Muscle layer of duodenum (tissue), 2 donors: ENCODE results near the gene MARCKSL1.

Experiments used
- H3K27ac ChIP-seq: one replicate; pipeline ENCODE4 v1.7.0; 2013; ENCODE audit warnings: mild to moderate bottlenecking, low read length
- H3K27me3 ChIP-seq: one replicate; pipeline ENCODE4 v1.7.0; 2013; ENCODE audit warnings: low read depth, mild to moderate bottlenecking, control low read depth, low read length
- H3K36me3 ChIP-seq, 2 donors: one replicate each; pipeline ENCODE4 v1.7.0; 2013; ENCODE audit warnings: low read length in 2 of 2, control low read depth in 1 of 2, mild to moderate bottlenecking in 1 of 2; ENCODE audit not compliant: insufficient read depth in 2 of 2, control insufficient read depth in 1 of 2
- H3K4me1 ChIP-seq, 2 donors: one replicate each; pipeline ENCODE4 v1.7.0; 2013; ENCODE audit warnings: low read length in 2 of 2, mild to moderate bottlenecking in 2 of 2, control low read depth in 1 of 2, moderate library complexity in 1 of 2; ENCODE audit not compliant: insufficient read depth in 2 of 2, control insufficient read depth in 1 of 2
- H3K4me3 ChIP-seq, 2 donors: one replicate each; pipeline ENCODE4 v1.7.0; 2013; ENCODE audit warnings: low read length in 2 of 2, low read depth in 1 of 2, mild to moderate bottlenecking in 1 of 2
- H3K9me3 ChIP-seq, 2 donors: one replicate each; pipeline ENCODE4 v1.7.0; 2013; ENCODE audit warnings: low read length in 2 of 2, control low read depth in 1 of 2, mild to moderate bottlenecking in 1 of 2; ENCODE audit not compliant: control insufficient read depth in 1 of 2
- donor health status: healthy.

The MARCKSL1 gene

GRCh38 chr1:32352239-32352745 lies 16.3 kb upstream of the MARCKSL1 start:
- peaks cover 0 to 30% of the 10 kb centered on the region in 2 donors for H3K4me1 ChIP-seq
- no peaks in the 10 kb centered on the region for H3K36me3 ChIP-seq
- H3K27me3 ChIP-seq: no peaks in the 10 kb centered on the region
- no peaks in the 10 kb centered on the region for H3K9me3 ChIP-seq
- no peak overlapping the region for H3K27ac ChIP-seq
- H3K4me3 ChIP-seq: peak overlapping the region; percentile 44 to 79

- peak overlapping the region; percentile 60 for H3K27ac ChIP-seq
- H3K4me1 ChIP-seq: peaks cover 0 to 30% of the 10 kb centered on the region in 2 donors
- no peaks in the 10 kb centered on the region for H3K9me3 ChIP-seq
- H3K4me3 ChIP-seq: peak overlapping the region; percentile 44 to 79
- no peaks in the 10 kb centered on the region for H3K36me3 ChIP-seq
- no peaks in the 10 kb centered on the region for H3K27me3 ChIP-seq
Observed at GRCh38 chr1:32351399-32352238, 15.6 kb upstream of the MARCKSL1 start.

- Histone ChIP-seq H3K4me1 (peaks cover 0 to 30% of the 10 kb centered on the region in 2 donors), H3K27me3 (no peaks in the 10 kb centered on the region), H3K27ac (no peak overlapping the region)
Observed at GRCh38 chr1:32350785-32351398, 14.9 kb upstream of the MARCKSL1 start.

GRCh38 chr1:32349211-32349708 lies 13.2 kb upstream of the MARCKSL1 start:
- H3K27ac ChIP-seq: no peak overlapping the region
- no peaks in the 10 kb centered on the region for H3K36me3 ChIP-seq
- H3K4me3 ChIP-seq: no peak overlapping the region
- peaks cover 0 to 29% of the 10 kb centered on the region in 2 donors for H3K4me1 ChIP-seq
- H3K9me3 ChIP-seq: no peaks in the 10 kb centered on the region
- no peaks in the 10 kb centered on the region for H3K27me3 ChIP-seq

More at GRCh38 chr1:32350785-32351398, 14.9 kb upstream of the MARCKSL1 start:
- no peaks in the 10 kb centered on the region for H3K9me3 ChIP-seq
- no peaks in the 10 kb centered on the region for H3K36me3 ChIP-seq
- H3K4me3 ChIP-seq: peak overlapping the region; percentile 30 to 79

GRCh38 chr1:32346532-32347157 lies 10.6 kb upstream of the MARCKSL1 start:
- no peak overlapping the region for H3K4me3 ChIP-seq
- H3K9me3 ChIP-seq: no peaks in the 10 kb centered on the region
- no peak overlapping the region for H3K27ac ChIP-seq
- no peaks in the 10 kb centered on the region for H3K36me3 ChIP-seq
- H3K27me3 ChIP-seq: no peaks in the 10 kb centered on the region
- peaks cover 0 to 5% of the 10 kb centered on the region in 2 donors for H3K4me1 ChIP-seq

- peaks cover 0 to 5% of the 10 kb centered on the region in 2 donors for H3K4me1 ChIP-seq
- no peaks in the 10 kb centered on the region for H3K27me3 ChIP-seq
- no peaks in the 10 kb centered on the region for H3K9me3 ChIP-seq
- H3K27ac ChIP-seq: no peak overlapping the region
- no peaks in the 10 kb centered on the region for H3K36me3 ChIP-seq
- H3K4me3 ChIP-seq: no peak overlapping the region
Observed at GRCh38 chr1:32345289-32345827, 9.3 kb upstream of the MARCKSL1 start.

- Histone ChIP-seq H3K4me3 (no peak overlapping the region), H3K27me3 (no peaks in the 10 kb centered on the region), H3K4me1 (peaks cover under 1 to 5% of the 10 kb centered on the region in 2 donors), H3K36me3 (no peaks in the 10 kb centered on the region), H3K27ac (no peak overlapping the region), H3K9me3 (no peaks in the 10 kb centered on the region)
Observed at GRCh38 chr1:32342704-32343103, 6.7 kb upstream of the MARCKSL1 start.

- Histone ChIP-seq H3K4me1 (peaks cover 7% of the 10 kb centered on the region in 2 donors), H3K36me3 (no peaks in the 10 kb centered on the region), H3K4me3 (no peak overlapping the region), H3K9me3 (no peaks in the 10 kb centered on the region), H3K27ac (no peak overlapping the region), H3K27me3 (no peaks in the 10 kb centered on the region)
Observed at GRCh38 chr1:32341971-32342370, 5.9 kb upstream of the MARCKSL1 start.

GRCh38 chr1:32341186-32341757 lies 5.2 kb upstream of the MARCKSL1 start:
- Histone ChIP-seq H3K27me3 (no peaks in the 10 kb centered on the region), H3K36me3 (no peaks in the 10 kb centered on the region), H3K4me1 (peaks cover 10 to 14% of the 10 kb centered on the region in 2 donors), H3K4me3 (no peak overlapping the region), H3K9me3 (no peaks in the 10 kb centered on the region), H3K27ac (no peak overlapping the region)

GRCh38 chr1:32339363-32339978 lies 3.4 kb upstream of the MARCKSL1 start:
- H3K27me3 ChIP-seq: no peaks in the 10 kb centered on the region
- peaks cover 10 to 25% of the 10 kb centered on the region in 2 donors for H3K4me1 ChIP-seq
- no peak overlapping the region for H3K4me3 ChIP-seq
- H3K27ac ChIP-seq: no peak overlapping the region
- no peaks in the 10 kb centered on the region for H3K36me3 ChIP-seq
- H3K9me3 ChIP-seq: no peaks in the 10 kb centered on the region
